GM12878 (cell line): ENCODE measurements around the gene CACFD1. TPM values are rescaled to one million over a fixed set of nuclear protein-coding genes. Genes with fewer than 3 reads are reported as not detected.

Experiments
- ASH2L ChIP-seq: fragments of 300-600, 200-600 bp; sonication (generic); IDR thresholded peaks from 2 replicates; pipeline ENCODE4 v1.6.1; 2017; ENCODE audit warnings: low read depth, mild to moderate bottlenecking, borderline replicate concordance
- BACH1 ChIP-seq: fragments of 450-650 bp; IDR thresholded peaks from 2 replicates; pipeline ENCODE4 v1.6.1; 2017; ENCODE audit warnings: mild to moderate bottlenecking, borderline replicate concordance
- CREM ChIP-seq: IDR thresholded peaks from 2 replicates; pipeline ENCODE4 v1.6.1; 2014; ENCODE audit warnings: antibody characterized with exemption, low read depth
- EP300 ChIP-seq, 2 experiments: fragments of 150-350 bp in 1 of 2; IDR thresholded peaks; 2 replicates each; pipeline ENCODE4 v1.6.1; 2011 to 2012; ENCODE audit warnings: low read depth in 2 of 2, low read length in 2 of 2, borderline replicate concordance in 1 of 2, improper control_type of control experiment in 1 of 2, inconsistent platforms in 1 of 2; ENCODE audit not compliant: control insufficient read depth in 1 of 2
- ESRRA ChIP-seq: IDR thresholded peaks from 2 replicates; pipeline ENCODE4 v1.6.1; 2012; ENCODE audit warnings: mild to moderate bottlenecking, low read length, improper control_type of control experiment
- HDAC6 ChIP-seq: fragments of 200-600 bp; sonication (generic); IDR thresholded peaks from one replicate; pipeline ENCODE4 v1.8.0; 2017; ENCODE audit warnings: antibody characterized with exemption; ENCODE audit not compliant: unreplicated experiment
- IKZF2 ChIP-seq, 2 experiments: fragments of 450-650 bp; IDR thresholded peaks; 2 replicates each; pipeline ENCODE4 v1.6.1; 2017; ENCODE audit warnings: mild to moderate bottlenecking in 2 of 2, moderate library complexity in 2 of 2
- IRF4 ChIP-seq: IDR thresholded peaks from 2 replicates; pipeline ENCODE4 v1.6.1; 2011; ENCODE audit warnings: low read depth, low read length
- MEF2B ChIP-seq: fragments of 450-650 bp; IDR thresholded peaks from 2 replicates; pipeline ENCODE4 v1.6.1; 2018; ENCODE audit warnings: mild to moderate bottlenecking, moderate library complexity; ENCODE audit not compliant: partially characterized antibody, poor library complexity, severe bottlenecking
- MXI1 ChIP-seq: fragments of 150-350 bp; IDR thresholded peaks from 2 replicates; pipeline ENCODE4 v1.6.1; 2011; ENCODE audit warnings: low read depth, mild to moderate bottlenecking, inconsistent platforms, low read length, improper control_type of control experiment
- NFYA ChIP-seq: IDR thresholded peaks from 2 replicates; pipeline ENCODE4 v1.6.1; 2011; ENCODE audit warnings: low read depth, mild to moderate bottlenecking, low read length, improper control_type of control experiment, borderline replicate concordance
- NR2F1 ChIP-seq: fragments of 450-650 bp; conservative IDR thresholded peaks from 2 replicates; pipeline ENCODE4 v1.6.1; 2017; ENCODE audit warnings: mild to moderate bottlenecking
- SIX5 ChIP-seq: IDR thresholded peaks from 2 replicates; pipeline ENCODE4 v1.6.1; 2011; ENCODE audit warnings: mild to moderate bottlenecking, low read depth, low read length, moderate library complexity; ENCODE audit not compliant: severe bottlenecking
- STAT3 ChIP-seq: IDR thresholded peaks from 2 replicates; pipeline ENCODE4 v1.6.1; 2011; ENCODE audit warnings: low read depth, low read length, improper control_type of control experiment
- TARDBP ChIP-seq: IDR thresholded peaks from 2 replicates; pipeline ENCODE4 v1.6.1; 2016; ENCODE audit warnings: borderline replicate concordance
- TCF3 ChIP-seq: IDR thresholded peaks from 2 replicates; pipeline ENCODE4 v1.6.1; 2012; ENCODE audit warnings: low read depth, mild to moderate bottlenecking, low read length, borderline replicate concordance; ENCODE audit not compliant: insufficient read depth
- ZNF24 ChIP-seq: fragments of 450-650 bp; IDR thresholded peaks from 2 replicates; pipeline ENCODE4 v1.6.1; 2017; ENCODE audit warnings: antibody characterized with exemption, mild to moderate bottlenecking
- polyA plus RNA-seq, 11 experiments: library from polyadenylated mRNA; depleted of rRNA in 4 of 11; unstranded in 6 of 11; stranded (reverse) in 5 of 11; fragments of >200 nt; fragmentation: Nextera tagmentation in 4 of 11; fragmentation: Illumina TruSeq in 1 of 11; extraction: Ambion mirVana in 4 of 11; extraction: Trizol in 1 of 11; gene quantifications; 1 replicate in 1 of 11; 2 replicates in 10 of 11; pipeline versions ENCODE4 v1.2.1 to v1.2.3, GENCODE V29; 2011 to 2016; ENCODE audit warnings: inconsistent platforms in 2 of 11, missing spikeins in 2 of 11, low read depth in 1 of 11
- total RNA-seq, 4 experiments: library from RNA; depleted of rRNA in 3 of 4; stranded (reverse); fragments of >200 nt in 3 of 4; fragmentation: Illumina TruSeq in 1 of 4; extraction: Trizol in 1 of 4; gene quantifications; 2 replicates each; pipeline versions ENCODE4 v1.2.1 to v1.2.3, GENCODE V29; 2013 to 2021
- TF ChIP-seq, protein P1 (sequence below): fragments of 450-650 bp; formaldehyde crosslinking; IDR thresholded peaks from 2 replicates; pipeline ENCODE4 v1.4.0; 2022; ENCODE audit warnings: mild to moderate bottlenecking, moderate library complexity
- TF ChIP-seq, protein P2 (sequence below): IDR thresholded peaks from 2 replicates; pipeline ENCODE4 v1.6.1; 2011; ENCODE audit warnings: low read depth, mild to moderate bottlenecking, low read length, moderate library complexity, borderline replicate concordance; ENCODE audit errors: extremely low read depth
- TF ChIP-seq, protein P3 (sequence below): IDR thresholded peaks from 2 replicates; pipeline ENCODE4 v1.6.1; 2011; ENCODE audit warnings: low read depth, low read length, improper control_type of control experiment, borderline replicate concordance
- TF ChIP-seq, protein P4 (sequence below): fragments of 450-650 bp; formaldehyde crosslinking; IDR thresholded peaks from 2 replicates; pipeline ENCODE4 v1.4.0; 2020; ENCODE audit warnings: mild to moderate bottlenecking, moderate library complexity

The CACFD1 gene
- total and polyA plus RNA-seq, 10 of the 15 experiments (the other 5 are each of a cell fraction or from before 2014, with no cell fraction given) = 0.09 to 5.8 (median 1.4) TPM; not detected in 1

DNA sequence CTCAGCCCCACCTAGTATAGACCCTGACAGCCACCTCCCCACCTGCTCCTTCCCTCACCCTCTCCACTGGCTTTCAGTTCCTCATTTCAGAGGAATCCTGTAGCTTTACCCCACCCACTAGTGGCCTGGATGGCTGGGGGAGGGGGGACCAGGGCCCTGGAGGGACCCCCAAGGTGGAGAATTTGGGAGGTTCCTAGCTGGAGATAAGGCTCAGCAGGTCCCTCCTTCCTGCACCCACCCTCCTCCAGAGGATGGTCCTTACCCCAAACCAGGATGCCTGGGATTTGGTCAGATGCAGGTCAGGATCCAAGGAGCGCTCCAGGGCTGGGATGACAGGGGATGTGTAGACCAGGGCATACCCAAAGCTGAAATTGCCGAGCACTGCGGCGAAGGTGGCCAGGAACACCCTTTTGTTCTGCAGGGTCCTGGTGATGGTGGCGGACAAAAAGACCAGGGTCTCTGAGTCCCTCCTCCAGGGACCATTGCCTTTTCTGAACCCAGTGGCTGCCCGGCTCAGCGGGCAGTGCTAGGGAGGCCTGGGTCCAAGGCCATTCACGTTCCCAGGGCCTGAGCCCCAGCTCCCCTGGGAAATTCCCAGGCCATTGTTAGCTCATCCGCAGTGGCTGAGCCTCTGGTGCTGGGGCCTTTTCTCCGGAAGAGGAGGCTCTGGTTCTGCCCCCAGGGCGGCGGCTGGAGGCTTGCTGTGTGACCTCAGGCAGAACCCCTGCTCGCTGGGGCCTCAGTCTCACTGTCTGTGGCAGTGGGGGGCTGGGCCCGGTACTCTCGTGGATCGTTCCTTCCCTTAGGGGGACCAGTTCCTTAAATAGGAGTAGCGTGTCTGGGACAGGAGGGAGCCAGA lies 18.4 kb downstream of the CACFD1 start (continued):
- TF ChIP-seq IRF4 (peak; percentile 87), IKZF2 (IDR thresholded peaks at IDR 0.05) (peak; percentile 75 to 82), TCF3 (0 out of 2 replicates have a peak, but pooled peaks have one; percentile 39), MXI1 (no peak), ESRRA (no peak), CREM (0 out of 2 replicates have a peak, but pooled peaks have one; percentile 33), ZNF24 (no peak), MEF2B (peak; percentile 45), NFYA (no peak), BACH1 (no peak), STAT3 (no peak), TARDBP (peak; percentile 45; the same call in 1 of the 2 replicates), HDAC6 (no peak), SIX5 (peak; percentile 10), NR2F1 (no peak), EP300 (IDR thresholded peaks at IDR 0.05; ENCODE audit: borderline replicate concordance in 1 of 2, control insufficient read depth in 1 of 2, low read depth in 2 of 2, low read length in 2 of 2) (0 out of 4 replicates have a peak, but pooled peaks have one; percentile 16 to 49), ASH2L (no peak)
- TF ChIP-seq, protein P1, sequence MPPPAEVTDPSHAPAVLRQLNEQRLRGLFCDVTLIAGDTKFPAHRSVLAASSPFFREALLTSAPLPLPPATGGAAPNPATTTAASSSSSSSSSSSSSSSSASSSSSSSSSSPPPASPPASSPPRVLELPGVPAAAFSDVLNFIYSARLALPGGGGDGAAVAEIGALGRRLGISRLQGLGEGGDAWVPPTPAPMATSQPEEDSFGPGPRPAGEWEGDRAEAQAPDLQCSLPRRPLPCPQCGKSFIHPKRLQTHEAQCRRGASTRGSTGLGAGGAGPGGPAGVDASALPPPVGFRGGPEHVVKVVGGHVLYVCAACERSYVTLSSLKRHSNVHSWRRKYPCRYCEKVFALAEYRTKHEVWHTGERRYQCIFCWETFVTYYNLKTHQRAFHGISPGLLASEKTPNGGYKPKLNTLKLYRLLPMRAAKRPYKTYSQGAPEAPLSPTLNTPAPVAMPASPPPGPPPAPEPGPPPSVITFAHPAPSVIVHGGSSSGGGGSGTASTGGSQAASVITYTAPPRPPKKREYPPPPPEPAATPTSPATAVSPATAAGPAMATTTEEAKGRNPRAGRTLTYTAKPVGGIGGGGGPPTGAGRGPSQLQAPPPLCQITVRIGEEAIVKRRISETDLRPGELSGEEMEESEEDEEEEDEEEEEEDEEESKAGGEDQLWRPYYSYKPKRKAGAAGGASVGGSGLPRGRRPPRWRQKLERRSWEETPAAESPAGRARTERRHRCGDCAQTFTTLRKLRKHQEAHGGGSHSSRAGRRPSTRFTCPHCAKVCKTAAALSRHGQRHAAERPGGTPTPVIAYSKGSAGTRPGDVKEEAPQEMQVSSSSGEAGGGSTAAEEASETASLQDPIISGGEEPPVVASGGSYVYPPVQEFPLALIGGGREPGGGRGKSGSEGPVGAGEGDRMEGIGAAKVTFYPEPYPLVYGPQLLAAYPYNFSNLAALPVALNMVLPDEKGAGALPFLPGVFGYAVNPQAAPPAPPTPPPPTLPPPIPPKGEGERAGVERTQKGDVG (CRISPR knock-in tag) = no peak
- TF ChIP-seq, protein P2, sequence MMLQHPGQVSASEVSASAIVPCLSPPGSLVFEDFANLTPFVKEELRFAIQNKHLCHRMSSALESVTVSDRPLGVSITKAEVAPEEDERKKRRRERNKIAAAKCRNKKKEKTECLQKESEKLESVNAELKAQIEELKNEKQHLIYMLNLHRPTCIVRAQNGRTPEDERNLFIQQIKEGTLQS = no peak
- TF ChIP-seq, protein P3, sequence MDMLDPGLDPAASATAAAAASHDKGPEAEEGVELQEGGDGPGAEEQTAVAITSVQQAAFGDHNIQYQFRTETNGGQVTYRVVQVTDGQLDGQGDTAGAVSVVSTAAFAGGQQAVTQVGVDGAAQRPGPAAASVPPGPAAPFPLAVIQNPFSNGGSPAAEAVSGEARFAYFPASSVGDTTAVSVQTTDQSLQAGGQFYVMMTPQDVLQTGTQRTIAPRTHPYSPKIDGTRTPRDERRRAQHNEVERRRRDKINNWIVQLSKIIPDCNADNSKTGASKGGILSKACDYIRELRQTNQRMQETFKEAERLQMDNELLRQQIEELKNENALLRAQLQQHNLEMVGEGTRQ = no peak
- TF ChIP-seq, protein P4, sequence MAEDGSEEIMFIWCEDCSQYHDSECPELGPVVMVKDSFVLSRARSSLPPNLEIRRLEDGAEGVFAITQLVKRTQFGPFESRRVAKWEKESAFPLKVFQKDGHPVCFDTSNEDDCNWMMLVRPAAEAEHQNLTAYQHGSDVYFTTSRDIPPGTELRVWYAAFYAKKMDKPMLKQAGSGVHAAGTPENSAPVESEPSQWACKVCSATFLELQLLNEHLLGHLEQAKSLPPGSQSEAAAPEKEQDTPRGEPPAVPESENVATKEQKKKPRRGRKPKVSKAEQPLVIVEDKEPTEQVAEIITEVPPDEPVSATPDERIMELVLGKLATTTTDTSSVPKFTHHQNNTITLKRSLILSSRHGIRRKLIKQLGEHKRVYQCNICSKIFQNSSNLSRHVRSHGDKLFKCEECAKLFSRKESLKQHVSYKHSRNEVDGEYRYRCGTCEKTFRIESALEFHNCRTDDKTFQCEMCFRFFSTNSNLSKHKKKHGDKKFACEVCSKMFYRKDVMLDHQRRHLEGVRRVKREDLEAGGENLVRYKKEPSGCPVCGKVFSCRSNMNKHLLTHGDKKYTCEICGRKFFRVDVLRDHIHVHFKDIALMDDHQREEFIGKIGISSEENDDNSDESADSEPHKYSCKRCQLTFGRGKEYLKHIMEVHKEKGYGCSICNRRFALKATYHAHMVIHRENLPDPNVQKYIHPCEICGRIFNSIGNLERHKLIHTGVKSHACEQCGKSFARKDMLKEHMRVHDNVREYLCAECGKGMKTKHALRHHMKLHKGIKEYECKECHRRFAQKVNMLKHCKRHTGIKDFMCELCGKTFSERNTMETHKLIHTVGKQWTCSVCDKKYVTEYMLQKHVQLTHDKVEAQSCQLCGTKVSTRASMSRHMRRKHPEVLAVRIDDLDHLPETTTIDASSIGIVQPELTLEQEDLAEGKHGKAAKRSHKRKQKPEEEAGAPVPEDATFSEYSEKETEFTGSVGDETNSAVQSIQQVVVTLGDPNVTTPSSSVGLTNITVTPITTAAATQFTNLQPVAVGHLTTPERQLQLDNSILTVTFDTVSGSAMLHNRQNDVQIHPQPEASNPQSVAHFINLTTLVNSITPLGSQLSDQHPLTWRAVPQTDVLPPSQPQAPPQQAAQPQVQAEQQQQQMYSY (CRISPR knock-in tag) = no peak
